WTC11 (cell line): ENCODE measurements around the gene INPP5E. TPM values are rescaled to one million over a fixed set of nuclear protein-coding genes. Genes with fewer than 3 reads are reported as not detected.

Source experiments
- ATAC-seq: fragments of 200-7000 bp; cut with Tn5 transposase; 2 replicates; pipeline ENCODE4 v1.10.0; 2021; ENCODE audit warnings: mild to moderate bottlenecking, moderate library complexity
- CTCF ChIA-PET: fragments of 300-600 bp; sonication (Branson Sonifier 250); formaldehyde crosslinking; loops from one replicate; lab custom pipeline; 2021; ENCODE audit warnings: antibody characterized with exemption; lab: Charles Lee
- POLR2A ChIA-PET: fragments of 350-600 bp; sonication (Branson Sonifier 250); formaldehyde crosslinking; loops from one replicate; lab custom pipeline; 2021; ENCODE audit warnings: antibody characterized with exemption; lab: Charles Lee
- DNase-seq: peaks from one replicate; pipeline ENCODE4 v3.0.0; 2021; ENCODE audit warnings: low spot score
- H3K27ac Mint-ChIP-seq: 2 replicates; pipeline ENCODE4 v1.8.0; 2021; ENCODE audit warnings: mixed read lengths
- H3K27me3 Mint-ChIP-seq: 2 replicates; pipeline ENCODE4 v1.8.0; 2021; ENCODE audit warnings: low read depth, mild to moderate bottlenecking, moderate library complexity, mixed read lengths
- H3K36me3 Mint-ChIP-seq: 2 replicates; pipeline ENCODE4 v1.8.0; 2021; ENCODE audit warnings: mixed read lengths
- H3K4me1 Mint-ChIP-seq: 2 replicates; pipeline ENCODE4 v1.8.0; 2022; ENCODE audit warnings: mixed read lengths
- H3K4me3 Mint-ChIP-seq: 2 replicates; pipeline ENCODE4 v1.8.0; 2021; ENCODE audit warnings: mild to moderate bottlenecking, moderate library complexity, mixed read lengths
- H3K9me3 Mint-ChIP-seq: 2 replicates; pipeline ENCODE4 v1.8.0; 2021; ENCODE audit warnings: mixed read lengths
- AR ChIP-seq: fragments of 250-450 bp; sonication (Bioruptor Pico); IDR thresholded peaks from 2 replicates; pipeline ENCODE4 v1.9.0; 2021; ENCODE audit warnings: mild to moderate bottlenecking
- ATF2 ChIP-seq: sonication (generic); formaldehyde crosslinking; IDR thresholded peaks from 2 replicates; pipeline ENCODE4 v1.8.1; 2022; ENCODE audit warnings: low read depth, missing genetic modification reagents, borderline replicate concordance
- CTCF ChIP-seq: fragments of 200-600 bp; IDR thresholded peaks from 2 replicates; pipeline ENCODE4 v1.8.0; 2022; ENCODE audit warnings: antibody characterized with exemption
- E2F4 ChIP-seq: sonication (generic); formaldehyde crosslinking; IDR thresholded peaks from 2 replicates; pipeline ENCODE4 v1.8.1; 2022; ENCODE audit warnings: low read depth, mild to moderate bottlenecking, moderate library complexity, missing genetic modification reagents, borderline replicate concordance
- ESRRA ChIP-seq: sonication (generic); formaldehyde crosslinking; IDR thresholded peaks from 2 replicates; pipeline ENCODE4 v1.8.1; 2022; ENCODE audit warnings: mild to moderate bottlenecking, missing genetic modification reagents, borderline replicate concordance
- FOXJ3 ChIP-seq: sonication (generic); formaldehyde crosslinking; IDR thresholded peaks from 2 replicates; pipeline ENCODE4 v1.9.0; 2021; ENCODE audit warnings: missing genetic modification reagents, mild to moderate bottlenecking, borderline replicate concordance
- FOXP4 ChIP-seq: sonication (generic); formaldehyde crosslinking; IDR thresholded peaks from 2 replicates; pipeline ENCODE4 v1.8.0; 2022; ENCODE audit warnings: mild to moderate bottlenecking, missing genetic modification reagents
- GABPB1 ChIP-seq: sonication (generic); formaldehyde crosslinking; IDR thresholded peaks from 2 replicates; pipeline ENCODE4 v1.8.1; 2023; ENCODE audit warnings: mild to moderate bottlenecking, missing genetic modification reagents
- GRHL2 ChIP-seq: fragments of 250-450 bp; sonication (Bioruptor Pico); IDR thresholded peaks from 2 replicates; pipeline ENCODE4 v1.8.0; 2022; ENCODE audit warnings: mild to moderate bottlenecking, moderate library complexity; ENCODE audit not compliant: insufficient replicate concordance, severe bottlenecking
- JUN ChIP-seq: sonication (generic); formaldehyde crosslinking; IDR thresholded peaks from 2 replicates; pipeline ENCODE4 v1.8.0; 2023; ENCODE audit warnings: mild to moderate bottlenecking, missing genetic modification reagents
- MLX ChIP-seq: sonication (generic); formaldehyde crosslinking; IDR thresholded peaks from 2 replicates; pipeline ENCODE4 v1.8.1; 2023; ENCODE audit warnings: mild to moderate bottlenecking, missing genetic modification reagents, moderate library complexity
- PRRX2 ChIP-seq: fragments of 250-450 bp; sonication (Bioruptor Pico); IDR thresholded peaks from 2 replicates; pipeline ENCODE4 v1.8.0; 2021; ENCODE audit warnings: mild to moderate bottlenecking
- TEAD1 ChIP-seq: sonication (generic); formaldehyde crosslinking; IDR thresholded peaks from 2 replicates; pipeline ENCODE4 v1.8.0; 2022; ENCODE audit warnings: mild to moderate bottlenecking, missing genetic modification reagents
- TEAD4 ChIP-seq: sonication (generic); formaldehyde crosslinking; IDR thresholded peaks from 2 replicates; pipeline ENCODE4 v1.8.0; 2022; ENCODE audit warnings: mild to moderate bottlenecking, missing genetic modification reagents
- TP53 ChIP-seq: sonication (generic); formaldehyde crosslinking; IDR thresholded peaks from 2 replicates; pipeline ENCODE4 v1.8.1; 2023; ENCODE audit warnings: mild to moderate bottlenecking, missing genetic modification reagents
- ZNF138 ChIP-seq: sonication (generic); formaldehyde crosslinking; conservative IDR thresholded peaks from 2 replicates; pipeline ENCODE4 v1.8.1; 2022; ENCODE audit warnings: mild to moderate bottlenecking, moderate library complexity, missing genetic modification reagents
- ZNF281 ChIP-seq: sonication (generic); formaldehyde crosslinking; IDR thresholded peaks from 2 replicates; pipeline ENCODE4 v1.8.0; 2023; ENCODE audit warnings: mild to moderate bottlenecking, missing genetic modification reagents
- ZNF416 ChIP-seq: fragments of 250-450 bp; sonication (Bioruptor Pico); IDR thresholded peaks from 2 replicates; pipeline ENCODE4 v1.9.0; 2021; ENCODE audit warnings: mild to moderate bottlenecking, inconsistent platforms
- ZNF423 ChIP-seq: fragments of 250-450 bp; sonication (Bioruptor Pico); IDR thresholded peaks from 2 replicates; pipeline ENCODE4 v2.1.2; 2022; ENCODE audit warnings: mild to moderate bottlenecking, moderate library complexity
- total RNA-seq: library from RNA; stranded (reverse); gene quantifications from 3 replicates; pipeline ENCODE4 v1.2.3, GENCODE V29; 2021

INPP5E gene
- total RNA-seq, 1 experiment from 2014 or later = 24.0 TPM

GRCh38 chr9:136459425-136459824, 19.8 kb upstream of the INPP5E start:
- Mint-ChIP-seq H3K9me3 (no peaks in the 10 kb centered on the region), H3K4me3 (no peak overlapping the region), H3K4me1 (no peaks in the 10 kb centered on the region), H3K36me3 (peaks cover 77% of the 10 kb centered on the region), H3K27ac (no peak overlapping the region), H3K27me3 (no peaks in the 10 kb centered on the region)
- DNase-seq (no peak), ATAC-seq (no peak)
- TF ChIP-seq ZNF281 (CRISPR knock-in tag) (no peak), GABPB1 (no peak), ESRRA (CRISPR knock-in tag) (no peak), FOXJ3 (CRISPR knock-in tag) (no peak), TEAD1 (no peak), ZNF138 (CRISPR knock-in tag) (no peak), TEAD4 (no peak)
- POLR2A ChIA-PET = no interaction called here
- CTCF ChIA-PET = no interaction called here

- CTCF ChIA-PET = no interaction called here
- H3K9me3 Mint-ChIP-seq = no peaks in the 10 kb centered on the region
- H3K36me3 Mint-ChIP-seq = peaks cover 73% of the 10 kb centered on the region
- H3K27me3 Mint-ChIP-seq = no peaks in the 10 kb centered on the region
- TF ChIP-seq GABPB1 (no peak), ZNF423 (no peak), JUN (CRISPR knock-in tag) (no peak), CTCF (no peak), AR (CRISPR knock-in tag) (no peak), E2F4 (CRISPR knock-in tag) (no peak), ATF2 (CRISPR knock-in tag) (no peak), FOXP4 (CRISPR knock-in tag) (no peak), ZNF416 (CRISPR knock-in tag) (no peak), MLX (CRISPR knock-in tag) (no peak), PRRX2 (no peak), ZNF281 (CRISPR knock-in tag) (no peak), ZNF138 (CRISPR knock-in tag) (no peak), TEAD1 (no peak), TP53 (CRISPR knock-in tag) (no peak), GRHL2 (CRISPR knock-in tag) (no peak)
- no peak for DNase-seq
- H3K27ac Mint-ChIP-seq = no peak overlapping the region
- POLR2A ChIA-PET = no interaction called here
- H3K4me3 Mint-ChIP-seq = no peak overlapping the region
- ATAC-seq = no peak
- H3K4me1 Mint-ChIP-seq = no peaks in the 10 kb centered on the region
Measured at GRCh38 chr9:136457326-136457725, 17.7 kb upstream of the INPP5E start.
